Gastrocnemius medialis (tissue), 4 donors: Measurements from ENCODE around the gene AGAP2.

Source experiments
- CTCF ChIP-seq, 5 experiments: fragments of 450-650 bp in 3 of 5; fragments of 200-600 bp in 2 of 5; sonication (generic) in 2 of 5; IDR thresholded peaks in 4 of 5; conservative IDR thresholded peaks in 1 of 5; 1 replicate in 4 of 5; 2 replicates in 1 of 5; pipeline ENCODE4 v1.5.1; 2016 to 2019; ENCODE audit warnings: antibody characterized with exemption in 5 of 5, mild to moderate bottlenecking in 3 of 5, moderate library complexity in 3 of 5
- POLR2A ChIP-seq, 2 donors: fragments of 450-650 bp; IDR thresholded peaks; one replicate each; pipeline ENCODE4 v1.6.1; 2017; ENCODE audit warnings: antibody characterized with exemption in 2 of 2, mild to moderate bottlenecking in 2 of 2, moderate library complexity in 2 of 2

DNA sequence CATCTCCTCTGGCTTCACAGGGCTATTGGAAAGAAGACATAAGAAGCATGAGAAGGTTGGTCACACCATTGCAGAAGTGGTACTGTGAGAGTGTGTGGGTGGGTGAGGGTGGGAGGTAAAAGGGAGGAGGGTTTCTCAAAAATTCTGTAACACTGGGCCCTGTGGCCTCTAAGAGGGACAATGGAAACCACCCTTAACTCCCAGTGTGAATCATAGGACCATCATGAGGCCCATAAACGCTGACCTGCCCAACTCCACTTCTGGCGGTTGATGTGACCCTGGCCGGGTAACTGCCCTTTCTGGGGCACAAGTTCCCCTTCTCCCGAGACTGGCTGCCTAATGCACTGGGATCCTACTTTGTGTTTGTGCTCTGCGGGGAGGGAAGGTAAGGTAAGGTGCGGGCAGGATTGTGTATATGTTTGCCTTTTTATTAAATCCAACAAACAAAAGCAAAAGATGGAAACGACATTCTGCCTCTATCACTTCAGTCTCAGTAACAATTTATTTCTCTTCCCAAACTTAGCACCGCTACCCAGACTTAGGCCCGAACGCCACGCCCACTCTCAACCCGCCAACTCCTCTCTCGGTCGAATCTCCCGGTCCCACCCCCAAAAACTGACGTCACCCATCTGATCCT is 32.8 kb upstream of the AGAP2 start:
- TF ChIP-seq CTCF (IDR thresholded peaks at IDR 0.05 in 4 of 5, conservative IDR thresholded peaks at IDR 0.05 in 1 of 5) (no peak), POLR2A (IDR thresholded peaks at IDR 0.05) (no peak)
